B cell (primary cell): ENCODE results near the gene ARHGDIA. TPM values are rescaled to one million over a fixed set of nuclear protein-coding genes. Genes with fewer than 3 reads are reported as not detected.

ENCODE experiments used
- ATAC-seq: fragments of 200-7000 bp; cut with Tn5 transposase; one replicate; pipeline ENCODE4 v1.10.0; 2021; ENCODE audit warnings: low read depth, mild to moderate bottlenecking, moderate number of reproducible peaks, moderate library complexity
- CTCF ChIA-PET: fragments of 350-600 bp; sonication (Branson Sonifier 250); formaldehyde crosslinking; loops from one replicate; lab custom pipeline; 2021; ENCODE audit warnings: antibody characterized with exemption, inconsistent platforms; lab: Charles Lee
- POLR2A ChIA-PET: fragments of 350-600 bp; sonication (Branson Sonifier 250); formaldehyde crosslinking; loops from one replicate; lab custom pipeline; 2021; ENCODE audit warnings: antibody characterized with exemption; lab: Charles Lee
- DNase-seq: peaks from one replicate; pipeline ENCODE4 v3.0.0; 2013
- H2AFZ ChIP-seq: 2 replicates; pipeline ENCODE4 v1.6.1; 2012; ENCODE audit warnings: mild to moderate bottlenecking, low read depth, low read length; ENCODE audit not compliant: insufficient read depth, poor library complexity, severe bottlenecking
- H3K27ac ChIP-seq, 2 donors: 1 replicate in 1 of 2; 2 replicates in 1 of 2; pipeline ENCODE4 v1.5.1; 2012 to 2013; ENCODE audit warnings: low read length in 2 of 2, mild to moderate bottlenecking in 2 of 2, moderate library complexity in 1 of 2
- H3K27me3 ChIP-seq, 4 experiments: fragments of 200-600 bp in 1 of 4; sonication (generic) in 1 of 4; replicated peaks in 1 of 4; 1 replicate in 2 of 4; 2 replicates in 2 of 4; pipeline versions ENCODE4 v1.6.1 to v1.7.0; 2013 to 2016; ENCODE audit warnings: low read length in 3 of 4, mild to moderate bottlenecking in 2 of 4, mixed read lengths in 1 of 4, moderate library complexity in 1 of 4; ENCODE audit not compliant: insufficient read depth in 4 of 4, control insufficient read depth in 3 of 4; ENCODE audit errors: control extremely low read depth in 1 of 4
- H3K36me3 ChIP-seq, 2 experiments: replicated peaks in 1 of 2; 1 replicate in 1 of 2; 2 replicates in 1 of 2; pipeline versions ENCODE4 v1.6.1 to v1.7.1; 2013; ENCODE audit warnings: low read length in 1 of 2; ENCODE audit not compliant: insufficient read depth in 2 of 2, control insufficient read depth in 1 of 2; ENCODE audit errors: control extremely low read depth in 1 of 2, extremely low read depth in 1 of 2
- H3K4me1 ChIP-seq, 2 donors: fragments of 200-600 bp in 1 of 2; sonication (generic) in 1 of 2; 1 replicate in 1 of 2; 2 replicates in 1 of 2; pipeline versions ENCODE4 v1.5.1 to v1.6.1; 2013 to 2017; ENCODE audit warnings: low read length in 2 of 2; ENCODE audit not compliant: control insufficient read depth in 2 of 2, insufficient read depth in 2 of 2
- H3K4me2 ChIP-seq: replicated peaks from 2 replicates; pipeline ENCODE3; 2012; ENCODE audit warnings: mild to moderate bottlenecking, low read depth, low read length; ENCODE audit not compliant: poor library complexity, severe bottlenecking
- H3K4me3 ChIP-seq, 5 experiments: fragments of 200-600 bp in 1 of 5; sonication (generic) in 1 of 5; 1 replicate in 3 of 5; 2 replicates in 2 of 5; pipeline versions ENCODE4 v1.5.1 to v1.7.0; 2011 to 2016; ENCODE audit warnings: low read length in 4 of 5, mild to moderate bottlenecking in 4 of 5, low read depth in 2 of 5, control low read depth in 1 of 5, moderate library complexity in 1 of 5; ENCODE audit not compliant: insufficient read depth in 1 of 5; ENCODE audit errors: control extremely low read depth in 1 of 5, extremely low read depth in 1 of 5
- H3K79me2 ChIP-seq: fragments of 200-600 bp; sonication (generic); one replicate; pipeline ENCODE4 v1.6.0; 2016; ENCODE audit warnings: low read length; ENCODE audit not compliant: control insufficient read depth, insufficient read depth
- H3K9ac ChIP-seq: fragments of 200-600 bp; sonication (generic); 2 replicates; pipeline ENCODE4 v1.6.1; 2017; ENCODE audit warnings: mild to moderate bottlenecking, low read length, moderate library complexity
- H3K9me3 ChIP-seq, 3 donors: one replicate each; pipeline versions ENCODE4 v1.6.1 to v1.7.1; 2013; ENCODE audit warnings: low read length in 2 of 3; ENCODE audit not compliant: control insufficient read depth in 2 of 3, insufficient read depth in 1 of 3; ENCODE audit errors: control extremely low read depth in 1 of 3
- H4K20me1 ChIP-seq: 2 replicates; pipeline ENCODE4 v1.6.0; 2012; ENCODE audit warnings: mild to moderate bottlenecking, low read length; ENCODE audit not compliant: insufficient read depth, control insufficient read depth, poor library complexity, severe bottlenecking
- H3K27ac Mint-ChIP-seq: one replicate; pipeline ENCODE4 v1.8.0; 2021; ENCODE audit warnings: mixed read lengths
- H3K27me3 Mint-ChIP-seq: one replicate; pipeline ENCODE4 v1.8.0; 2021; ENCODE audit warnings: mixed read lengths
- H3K4me1 Mint-ChIP-seq: one replicate; pipeline ENCODE4 v1.8.0; 2021; ENCODE audit warnings: mixed read lengths
- H3K4me3 Mint-ChIP-seq: one replicate; pipeline ENCODE4 v1.8.0; 2021; ENCODE audit warnings: mixed read lengths
- H3K9me3 Mint-ChIP-seq: one replicate; pipeline ENCODE4 v1.8.0; 2022; ENCODE audit warnings: mixed read lengths; ENCODE audit not compliant: insufficient read depth
- CTCF ChIP-seq: fragments of 200-600 bp; IDR thresholded peaks from one replicate; pipeline ENCODE4 v1.8.0; 2022; ENCODE audit warnings: antibody characterized with exemption, mild to moderate bottlenecking
- EZH2 ChIP-seq: IDR thresholded peaks from 2 replicates; pipeline ENCODE4 v1.6.1; 2012; ENCODE audit warnings: borderline replicate concordance, low read depth, mild to moderate bottlenecking, moderate library complexity, low read length; ENCODE audit not compliant: insufficient read depth, poor library complexity, severe bottlenecking
- WGBS: methylation state at CpG from one replicate; pipeline ENCODE4 v1.1.5; 2013; ENCODE audit warnings: missing lambda C conversion rate; ENCODE audit not compliant: insufficient coverage; 5-methylcytosine and 5-hydroxymethylcytosine counted together
- intact Hi-C: fragments of 100-400 bp; cut with micrococcal nuclease; formaldehyde crosslinking; loops from one replicate; pipeline ENCODE4 v1.10.0; 2022
- polyA plus RNA-seq: library from polyadenylated mRNA; depleted of rRNA; stranded (reverse); fragments of >200 nt; gene quantifications from 2 replicates; pipeline ENCODE4 v1.2.3, GENCODE V29; 2012
- total RNA-seq, 2 donors: library from RNA; stranded (reverse); fragments of 120-200 nt in 1 of 2; gene quantifications; 1 replicate in 1 of 2; 2 replicates in 1 of 2; pipeline versions ENCODE4 v1.2.3 to v1.2.4, GENCODE V29; 2013 to 2022

The ARHGDIA gene
- total and polyA plus RNA-seq, 2 donors (not counting 1 experiment from before 2014, with no cell fraction given), result 262 to 510 TPM

GRCh38 chr17:81868674-81869220 is 2.4 kb downstream of the ARHGDIA start:
- Mint-ChIP-seq H3K27ac (no peak overlapping the region), H3K4me1 (peaks cover 31% of the 10 kb centered on the region), H3K9me3 (no peaks in the 10 kb centered on the region), H3K4me3 (no peak overlapping the region), H3K27me3 (no peaks in the 10 kb centered on the region)
- intact Hi-C loops, result loop anchor here (10.0 kb wide), 1 partner anchor 426 kb away; no protein-coding TSS in a partner anchor
- Histone ChIP-seq H3K27ac (peak overlapping the region in 1 of 2 donors; percentile 91), H3K4me1 (peaks cover 22 to 39% of the 10 kb centered on the region in 2 donors), H3K9me3 (no peaks in the 10 kb centered on the region), H2AFZ (no peak overlapping the region), H3K79me2 (peaks cover 59% of the 10 kb centered on the region), H3K9ac (no peak overlapping the region), H3K4me3 (no peak overlapping the region), H3K36me3 (peaks cover 1 to 27% of the 10 kb centered on the region in 2 experiments), H4K20me1 (peaks cover 58% of the 10 kb centered on the region), H3K4me2 (peak overlapping the region; percentile 98), H3K27me3 (no peaks in the 10 kb centered on the region)
- TF ChIP-seq EZH2, result no peak
- TF ChIP-seq CTCF, result no peak
- POLR2A ChIA-PET, result interaction anchor here (1.1 to 2.5 kb wide), 2 partner anchors 8 to 15 kb away, joined by 9 to 15 read pairs; partner anchors contain the start of gene P4HB
- DNase-seq, result peak; percentile 46
- no peak for ATAC-seq
- CTCF ChIA-PET, result interaction anchor here (1.1 to 1.5 kb wide), 3 partner anchors 30 to 577 kb away, joined by 3 read pairs; no protein-coding TSS in a partner anchor
- WGBS, result 89% methylated on average over 29 of the region's 30 CpGs

- Mint-ChIP-seq H3K4me3 (peak overlapping the region; percentile 29), H3K4me1 (peaks cover 35% of the 10 kb centered on the region), H3K9me3 (no peaks in the 10 kb centered on the region), H3K27ac (peak overlapping the region; percentile 78), H3K27me3 (no peaks in the 10 kb centered on the region)
- TF ChIP-seq CTCF (no peak), EZH2 (no peak)
- intact Hi-C loops, result loop anchor here (10.0 kb wide), 1 partner anchor 427 kb away; no protein-coding TSS in a partner anchor
- ChIA-PET CTCF (interaction anchor here (1.4 kb wide), 1 partner anchor 30 kb away, joined by 3 read pairs; no protein-coding TSS in a partner anchor), POLR2A (no interaction called here)
- Histone ChIP-seq H3K9me3 (no peaks in the 10 kb centered on the region), H3K27ac (no peak overlapping the region), H3K79me2 (peaks cover 64% of the 10 kb centered on the region), H2AFZ (no peak overlapping the region), H3K27me3 (no peaks in the 10 kb centered on the region), H3K9ac (no peak overlapping the region), H3K4me1 (peaks cover 22 to 36% of the 10 kb centered on the region in 2 donors), H3K4me2 (no peak overlapping the region), H3K36me3 (peaks cover 1 to 27% of the 10 kb centered on the region in 2 experiments), H3K4me3 (no peak overlapping the region), H4K20me1 (peaks cover 63% of the 10 kb centered on the region)
- DNase-seq (peak; percentile 45), ATAC-seq (no peak)
- WGBS, result 90% methylated on average over 26 of the region's 28 CpGs
These were observed 3.0 kb downstream of the ARHGDIA start for GRCh38 chr17:81867991-81868673.
